ENCODE data around the gene RPL22L1. TPM values are rescaled to one million over a fixed set of nuclear protein-coding genes. Genes with fewer than 3 reads are reported as not detected.
"Not testable (repeated sequence)": the region's sequence is repeated elsewhere in the genome, so short reads cannot be mapped to it uniquely, and the experiment has no call there.

Gene RPL22L1
- total and polyA plus RNA-seq, 8 donors = 41.1 to 115 (median 71.4) TPM

DNA sequence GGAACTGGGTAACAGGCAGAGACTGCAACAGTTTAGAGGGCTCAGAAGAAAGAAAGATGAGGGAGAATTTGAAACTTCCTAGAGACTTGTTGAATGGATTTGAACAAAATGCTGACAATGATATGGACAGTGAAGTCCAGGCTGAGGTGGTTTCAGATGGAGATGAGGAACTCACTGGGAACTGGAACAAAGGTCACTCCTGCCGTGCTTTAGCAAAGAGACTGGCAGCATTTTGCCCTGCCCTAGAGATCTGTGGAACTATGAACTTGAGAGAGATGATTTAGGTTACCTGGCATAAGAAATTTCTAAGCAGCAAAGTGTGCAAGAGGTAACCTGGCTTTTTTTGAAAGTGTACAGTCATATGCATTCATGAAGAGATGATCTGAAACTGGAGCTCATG lies 26.8 kb upstream of the RPL22L1 start:
- Histone ChIP-seq H3K4me3 (no peak overlapping the region), H3K36me3 (no peaks in the 10 kb centered on the region), H3K27ac (no peak overlapping the region), H3K4me1 (no peaks in the 10 kb centered on the region), H3K9me3 (no peaks in the 10 kb centered on the region), H3K27me3 (no peaks in the 10 kb centered on the region)
- intact Hi-C loops (cut with DNase I) = no loop called here
- ATAC-seq (no peak), DNase-seq (no peak)
- no peak for TF ChIP-seq CTCF (IDR thresholded peaks at IDR 0.05)

GRCh38 chr3:170896333-170896732 lies 26.3 kb upstream of the RPL22L1 start:
- H3K4me1 ChIP-seq; ATAC-seq; H3K36me3 ChIP-seq; intact Hi-C loops (cut with DNase I); H3K27ac ChIP-seq; H3K9me3 ChIP-seq; H3K4me3 ChIP-seq; DNase-seq; H3K27me3 ChIP-seq: not testable (repeated sequence)

- no peaks in the 10 kb centered on the region for H3K9me3 ChIP-seq
- no peak overlapping the region for H3K4me3 ChIP-seq
- H3K4me1 ChIP-seq = no peaks in the 10 kb centered on the region
- no peaks in the 10 kb centered on the region for H3K27me3 ChIP-seq
- no peak for TF ChIP-seq CTCF (IDR thresholded peaks at IDR 0.05)
- DNase-seq (no peak), ATAC-seq (no peak)
- H3K27ac ChIP-seq = no peak overlapping the region
- intact Hi-C loops (cut with DNase I) = no loop called here
- H3K36me3 ChIP-seq = no peaks in the 10 kb centered on the region
These were observed 23.9 kb upstream of the RPL22L1 start for GRCh38 chr3:170893895-170894294.

GRCh38 chr3:170889630-170890029 lies 19.6 kb upstream of the RPL22L1 start:
- no peak overlapping the region for H3K27ac ChIP-seq
- ATAC-seq (no peak), DNase-seq (peak in 2 of 4 donors; percentile 37 to 52)
- H3K27me3 ChIP-seq = no peaks in the 10 kb centered on the region
- H3K9me3 ChIP-seq = no peaks in the 10 kb centered on the region
- H3K36me3 ChIP-seq = no peaks in the 10 kb centered on the region
- TF ChIP-seq CTCF (IDR thresholded peaks at IDR 0.05) = no peak
- no peak overlapping the region for H3K4me3 ChIP-seq
- no peaks in the 10 kb centered on the region for H3K4me1 ChIP-seq
- intact Hi-C loops (cut with DNase I) = no loop called here

GRCh38 chr3:170889132-170889531 lies 19.1 kb upstream of the RPL22L1 start:
- H3K27ac ChIP-seq = no peak overlapping the region
- H3K36me3 ChIP-seq = no peaks in the 10 kb centered on the region
- H3K9me3 ChIP-seq = no peaks in the 10 kb centered on the region
- H3K27me3 ChIP-seq = no peaks in the 10 kb centered on the region
- intact Hi-C loops (cut with DNase I) = no loop called here
- no peaks in the 10 kb centered on the region for H3K4me1 ChIP-seq
- H3K4me3 ChIP-seq = no peak overlapping the region
- ATAC-seq (no peak), DNase-seq (no peak)
- no peak for TF ChIP-seq CTCF (IDR thresholded peaks at IDR 0.05)

GRCh38 chr3:170884109-170884930 lies 14.3 kb upstream of the RPL22L1 start:
- not testable (repeated sequence) for ATAC-seq, DNase-seq

GRCh38 chr3:170878688-170879087 lies 8.7 kb upstream of the RPL22L1 start:
- ATAC-seq; H3K27me3 ChIP-seq; H3K4me3 ChIP-seq; H3K36me3 ChIP-seq; H3K27ac ChIP-seq; intact Hi-C loops (cut with DNase I); DNase-seq; H3K4me1 ChIP-seq; H3K9me3 ChIP-seq: not testable (repeated sequence)

More at GRCh38 chr3:170884109-170884930, 14.3 kb upstream of the RPL22L1 start:
- H3K4me3 ChIP-seq; H3K27ac ChIP-seq; H3K36me3 ChIP-seq; H3K9me3 ChIP-seq; intact Hi-C loops (cut with DNase I); H3K27me3 ChIP-seq; H3K4me1 ChIP-seq: not testable (repeated sequence)

DNA sequence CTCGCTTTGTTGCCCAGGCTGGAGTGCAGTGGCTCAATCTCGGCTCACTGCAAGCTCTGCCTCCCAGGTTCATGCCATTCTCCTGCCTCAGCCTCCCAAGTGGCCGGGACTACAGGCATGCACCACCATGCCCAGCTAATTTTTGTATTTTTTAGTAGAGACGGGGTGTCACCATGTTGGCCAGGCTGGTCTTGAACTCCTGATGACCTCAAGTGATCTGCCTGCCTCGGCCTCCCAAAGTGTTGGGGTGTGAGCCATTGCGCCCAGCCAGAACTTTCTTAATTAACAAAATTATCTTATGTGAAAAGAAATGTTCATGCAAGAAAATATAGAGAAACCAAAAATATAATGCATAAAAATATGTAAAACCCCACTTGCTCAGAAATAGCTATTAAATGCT lies 7.3 kb upstream of the RPL22L1 start:
- H3K4me1 ChIP-seq; ATAC-seq; H3K9me3 ChIP-seq; DNase-seq; H3K27ac ChIP-seq; intact Hi-C loops (cut with DNase I); H3K36me3 ChIP-seq; H3K27me3 ChIP-seq; H3K4me3 ChIP-seq: not testable (repeated sequence)

All from left lung (tissue), 10 donors.